SK-N-SH (cell line): ENCODE data around the gene NEUROD1. TPM values are rescaled to one million over a fixed set of nuclear protein-coding genes. Genes with fewer than 3 reads are reported as not detected.

Experiments
- CTCF ChIA-PET: fragments of 300-600, 350-600 bp; formaldehyde crosslinking; extraction: SDS; loops from one replicate; lab custom pipeline; 2021; lab: Yijun Ruan, JAX
- POLR2A ChIA-PET: fragments of 350-600 bp; sonication (Branson Sonifier 250); formaldehyde crosslinking; extraction: SDS; loops from one replicate; lab custom pipeline; 2020; ENCODE audit warnings: antibody characterized with exemption, inconsistent platforms; lab: Yijun Ruan, JAX
- DNase-seq: peaks from one replicate; pipeline ENCODE4 v3.0.0; 2012
- H2AFZ ChIP-seq: fragments of 200-600 bp; sonication (generic); 2 replicates; pipeline ENCODE4 v1.8.1; 2016; ENCODE audit warnings: antibody characterized with exemption, mild to moderate bottlenecking, low read depth
- H3F3A ChIP-seq: fragments of 200-600 bp; sonication (generic); replicated peaks from 2 replicates; pipeline ENCODE3; 2016; ENCODE audit warnings: antibody characterized with exemption, mild to moderate bottlenecking; ENCODE audit not compliant: insufficient read depth
- H3K27ac ChIP-seq, 2 experiments: fragments of 200-500 bp in 1 of 2; fragments of 200-600 bp in 1 of 2; sonication (Bioruptor generic) in 1 of 2; sonication (generic), shearing (Covaris generic) in 1 of 2; 2 replicates each; pipeline versions ENCODE4 v1.5.1 to v1.6.1; 2014 to 2016; ENCODE audit warnings: low read depth in 2 of 2, inconsistent platforms in 1 of 2, low read length in 1 of 2, mild to moderate bottlenecking in 1 of 2, mixed read lengths in 1 of 2
- H3K27me3 ChIP-seq: fragments of 200-600 bp; sonication (generic), shearing (Covaris generic); 2 replicates; pipeline ENCODE4 v1.6.1; 2016; ENCODE audit warnings: mixed run types; ENCODE audit not compliant: insufficient read depth
- H3K36me3 ChIP-seq, 2 experiments: fragments of 200-500 bp in 1 of 2; fragments of 200-600 bp in 1 of 2; sonication (Bioruptor generic) in 1 of 2; sonication (generic) in 1 of 2; replicated peaks in 1 of 2; 2 replicates each; pipeline versions ENCODE3 to v1.5.1; 2014 to 2016; ENCODE audit warnings: low read length in 1 of 2, mild to moderate bottlenecking in 1 of 2; ENCODE audit not compliant: insufficient read depth in 2 of 2, control insufficient read depth in 1 of 2
- H3K4me1 ChIP-seq, 2 experiments: fragments of 200-500 bp in 1 of 2; fragments of 200-600 bp in 1 of 2; sonication (Bioruptor generic) in 1 of 2; sonication (generic), shearing (Covaris generic) in 1 of 2; 2 replicates each; pipeline versions ENCODE4 v1.5.1 to v1.6.1; 2014 to 2016; ENCODE audit warnings: low read depth in 1 of 2, low read length in 1 of 2, mixed run types in 1 of 2; ENCODE audit not compliant: insufficient read depth in 2 of 2, control insufficient read depth in 1 of 2
- H3K4me2 ChIP-seq: fragments of 200-600 bp; sonication (generic), shearing (Covaris generic); 2 replicates; pipeline ENCODE4 v1.6.1; 2017; ENCODE audit warnings: mixed run types
- H3K4me3 ChIP-seq, 2 experiments: fragments of 200-500 bp in 1 of 2; fragments of 200-600 bp in 1 of 2; sonication (Bioruptor generic) in 1 of 2; sonication (generic), shearing (Covaris generic) in 1 of 2; 2 replicates each; pipeline versions ENCODE4 v1.5.1 to v1.8.1; 2014 to 2016; ENCODE audit warnings: low read depth in 2 of 2, inconsistent platforms in 1 of 2, low read length in 1 of 2, mild to moderate bottlenecking in 1 of 2, mixed read lengths in 1 of 2, moderate library complexity in 1 of 2
- H3K79me2 ChIP-seq: fragments of 200-600 bp; sonication (generic); 2 replicates; pipeline ENCODE4 v1.8.1; 2017; ENCODE audit warnings: mild to moderate bottlenecking; ENCODE audit not compliant: insufficient read depth
- H3K9ac ChIP-seq: fragments of 200-600 bp; sonication (generic); 2 replicates; pipeline ENCODE4 v1.6.1; 2017; ENCODE audit warnings: mixed run types
- H3K9me2 ChIP-seq: fragments of 200-600 bp; sonication (generic); 2 replicates; pipeline ENCODE4 v1.6.1; 2017; ENCODE audit warnings: mixed run types
- H3K9me3 ChIP-seq: fragments of 200-600 bp; sonication (generic); 2 replicates; pipeline ENCODE4 v1.6.1; 2017; ENCODE audit warnings: mixed run types, mild to moderate bottlenecking, moderate library complexity
- H4K20me1 ChIP-seq: fragments of 200-600 bp; sonication (generic); 2 replicates; pipeline ENCODE4 v1.6.1; 2017; ENCODE audit warnings: mild to moderate bottlenecking, mixed run types; ENCODE audit not compliant: insufficient read depth
- CHD2 ChIP-seq: fragments of 150-350 bp; IDR thresholded peaks from 2 replicates; pipeline ENCODE4 v1.6.1; 2018; ENCODE audit warnings: low read length; ENCODE audit not compliant: partially characterized antibody
- ELF1 ChIP-seq: IDR thresholded peaks from 2 replicates; pipeline ENCODE4 v1.4.0; 2012
- EP300 ChIP-seq, 2 experiments: IDR thresholded peaks; 2 replicates each; pipeline versions ENCODE4 v1.4.0 to v1.6.1; 2012; ENCODE audit warnings: borderline replicate concordance in 1 of 2, low read depth in 1 of 2, low read length in 1 of 2
- FOXJ3 ChIP-seq: sonication (generic); formaldehyde crosslinking; IDR thresholded peaks from 2 replicates; pipeline ENCODE4 v1.5.1; 2020; ENCODE audit warnings: mild to moderate bottlenecking, missing genetic modification reagents
- FOXM1 ChIP-seq: IDR thresholded peaks from 2 replicates; pipeline ENCODE4 v1.4.0; 2012; ENCODE audit warnings: low read depth, mild to moderate bottlenecking
- GABPA ChIP-seq: IDR thresholded peaks from 2 replicates; pipeline ENCODE4 v1.4.0; 2012; ENCODE audit warnings: low read depth, mild to moderate bottlenecking
- GATA2 ChIP-seq: sonication (generic); formaldehyde crosslinking; IDR thresholded peaks from 2 replicates; pipeline ENCODE4 v1.5.0; 2020; ENCODE audit warnings: mild to moderate bottlenecking, missing genetic modification reagents
- MEF2A ChIP-seq: IDR thresholded peaks from 2 replicates; pipeline ENCODE4 v1.4.0; 2012; ENCODE audit warnings: low read depth, borderline replicate concordance
- MXI1 ChIP-seq: IDR thresholded peaks from 2 replicates; pipeline ENCODE4 v1.6.1; 2012; ENCODE audit warnings: mild to moderate bottlenecking, low read depth, low read length, improper control_type of control experiment
- NFIC ChIP-seq: IDR thresholded peaks from 2 replicates; pipeline ENCODE4 v1.4.0; 2012; ENCODE audit warnings: borderline replicate concordance
- POLR2AphosphoS5 ChIP-seq: IDR thresholded peaks from 2 replicates; pipeline ENCODE4 v1.6.1; 2012; ENCODE audit warnings: low read depth, low read length
- RFX5 ChIP-seq: IDR thresholded peaks from 2 replicates; pipeline ENCODE4 v1.6.1; 2012; ENCODE audit warnings: mild to moderate bottlenecking, improper control_type of control experiment, low read length
- RXRA ChIP-seq: IDR thresholded peaks from 2 replicates; pipeline ENCODE4 v1.4.0; 2012; ENCODE audit warnings: low read depth, mild to moderate bottlenecking, borderline replicate concordance
- SMC3 ChIP-seq: IDR thresholded peaks from 2 replicates; pipeline ENCODE4 v1.6.1; 2012; ENCODE audit warnings: low read depth, low read length, improper control_type of control experiment
- TAF1 ChIP-seq: IDR thresholded peaks from 2 replicates; pipeline ENCODE4 v1.6.1; 2012; ENCODE audit warnings: low read depth, mild to moderate bottlenecking, low read length, moderate library complexity, borderline replicate concordance
- TCF12 ChIP-seq: IDR thresholded peaks from 2 replicates; pipeline ENCODE4 v1.4.0; 2012
- TEAD4 ChIP-seq: IDR thresholded peaks from 2 replicates; pipeline ENCODE4 v1.4.0; 2012; ENCODE audit warnings: mild to moderate bottlenecking, borderline replicate concordance; ENCODE audit not compliant: insufficient read depth
- YY1 ChIP-seq: IDR thresholded peaks from 2 replicates; pipeline ENCODE4 v1.4.0; 2012; ENCODE audit warnings: low read depth, mild to moderate bottlenecking
- WGBS: methylation state at CpG from one replicate; pipeline ENCODE4 v1.1.6; 2017; ENCODE audit warnings: low lambda C conversion rate; 5-methylcytosine and 5-hydroxymethylcytosine counted together
- polyA plus RNA-seq, 3 experiments: library from polyadenylated mRNA; depleted of rRNA; stranded (reverse); fragments of >200 nt; gene quantifications; 2 replicates each; pipeline ENCODE4 v1.2.3, GENCODE V29; 2012
- TF ChIP-seq, protein P1 (sequence below): fragments of 150-350 bp; IDR thresholded peaks from 2 replicates; pipeline ENCODE4 v1.6.1; 2017; ENCODE audit warnings: antibody characterized with exemption, low read length, low read depth, borderline replicate concordance
- TF ChIP-seq, protein P2 (sequence below): IDR thresholded peaks from 2 replicates; pipeline ENCODE4; 2012
- TF ChIP-seq, protein P3 (sequence below): fragments of 150-350 bp; IDR thresholded peaks from 2 replicates; pipeline ENCODE4 v1.6.1; 2016; ENCODE audit warnings: mild to moderate bottlenecking, low read depth, low read length

Gene NEUROD1
- polyA plus RNA-seq, 1 of the 3 experiments (the other 2 are of a cell fraction), result 0.02 TPM

DNA sequence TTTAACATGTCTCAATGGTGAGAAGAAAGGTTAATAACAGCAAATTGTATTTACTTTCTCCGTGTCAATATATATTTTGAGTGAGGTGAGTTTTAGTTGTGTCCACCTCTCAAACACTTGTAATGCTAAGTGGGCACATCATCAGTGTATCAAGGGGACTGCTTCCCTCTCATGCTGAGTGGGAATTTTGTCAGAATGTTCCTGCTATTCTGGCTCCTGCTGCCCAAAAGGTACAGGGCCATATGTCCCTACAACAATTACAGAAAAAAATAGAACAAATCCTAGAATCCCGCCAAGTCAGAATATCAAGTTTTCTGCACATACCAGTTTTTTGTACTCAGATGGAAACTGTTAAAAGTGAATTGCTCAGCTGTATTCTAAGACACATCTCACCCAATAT is 18.0 kb downstream of the NEUROD1 start:
- H3K4me3 ChIP-seq, result no peak overlapping the region
- no peaks in the 10 kb centered on the region for H3K9me3 ChIP-seq
- ChIA-PET CTCF (no interaction called here), POLR2A (no interaction called here)
- H3K4me1 ChIP-seq, result peaks cover 0 to 4% of the 10 kb centered on the region in 2 experiments; a peak in 1 of 4 replicates
- H3K79me2 ChIP-seq, result no peaks in the 10 kb centered on the region
- WGBS, result 72% methylated on average over 2 of the region's 2 CpGs
- H3F3A ChIP-seq, result no peaks in the 10 kb centered on the region
- no peaks in the 10 kb centered on the region for H3K9me2 ChIP-seq
- H3K27ac ChIP-seq, result no peak overlapping the region
- no peaks in the 10 kb centered on the region; the same call in 1 of the 2 replicates for H3K27me3 ChIP-seq
- no peaks in the 10 kb centered on the region for H4K20me1 ChIP-seq
- H3K9ac ChIP-seq, result no peak overlapping the region
- TF ChIP-seq FOXJ3 (CRISPR knock-in tag) (no peak), RFX5 (no peak), NFIC (no peak), SMC3 (no peak), MXI1 (no peak), YY1 (no peak), FOXM1 (no peak), MEF2A (no peak), GATA2 (CRISPR knock-in tag) (no peak), EP300 (IDR thresholded peaks at IDR 0.05; ENCODE audit: borderline replicate concordance in 1 of 2, low read depth in 1 of 2, low read length in 1 of 2) (no peak)
- TF ChIP-seq, protein P1, sequence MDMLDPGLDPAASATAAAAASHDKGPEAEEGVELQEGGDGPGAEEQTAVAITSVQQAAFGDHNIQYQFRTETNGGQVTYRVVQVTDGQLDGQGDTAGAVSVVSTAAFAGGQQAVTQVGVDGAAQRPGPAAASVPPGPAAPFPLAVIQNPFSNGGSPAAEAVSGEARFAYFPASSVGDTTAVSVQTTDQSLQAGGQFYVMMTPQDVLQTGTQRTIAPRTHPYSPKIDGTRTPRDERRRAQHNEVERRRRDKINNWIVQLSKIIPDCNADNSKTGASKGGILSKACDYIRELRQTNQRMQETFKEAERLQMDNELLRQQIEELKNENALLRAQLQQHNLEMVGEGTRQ, result no peak
- TF ChIP-seq, protein P2, sequence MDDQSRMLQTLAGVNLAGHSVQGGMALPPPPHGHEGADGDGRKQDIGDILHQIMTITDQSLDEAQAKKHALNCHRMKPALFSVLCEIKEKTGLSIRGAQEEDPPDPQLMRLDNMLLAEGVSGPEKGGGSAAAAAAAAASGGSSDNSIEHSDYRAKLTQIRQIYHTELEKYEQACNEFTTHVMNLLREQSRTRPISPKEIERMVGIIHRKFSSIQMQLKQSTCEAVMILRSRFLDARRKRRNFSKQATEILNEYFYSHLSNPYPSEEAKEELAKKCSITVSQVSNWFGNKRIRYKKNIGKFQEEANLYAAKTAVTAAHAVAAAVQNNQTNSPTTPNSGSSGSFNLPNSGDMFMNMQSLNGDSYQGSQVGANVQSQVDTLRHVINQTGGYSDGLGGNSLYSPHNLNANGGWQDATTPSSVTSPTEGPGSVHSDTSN, result no peak
- TF ChIP-seq, protein P3, sequence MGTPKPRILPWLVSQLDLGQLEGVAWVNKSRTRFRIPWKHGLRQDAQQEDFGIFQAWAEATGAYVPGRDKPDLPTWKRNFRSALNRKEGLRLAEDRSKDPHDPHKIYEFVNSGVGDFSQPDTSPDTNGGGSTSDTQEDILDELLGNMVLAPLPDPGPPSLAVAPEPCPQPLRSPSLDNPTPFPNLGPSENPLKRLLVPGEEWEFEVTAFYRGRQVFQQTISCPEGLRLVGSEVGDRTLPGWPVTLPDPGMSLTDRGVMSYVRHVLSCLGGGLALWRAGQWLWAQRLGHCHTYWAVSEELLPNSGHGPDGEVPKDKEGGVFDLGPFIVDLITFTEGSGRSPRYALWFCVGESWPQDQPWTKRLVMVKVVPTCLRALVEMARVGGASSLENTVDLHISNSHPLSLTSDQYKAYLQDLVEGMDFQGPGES, result no peak
- no peak overlapping the region for H3K4me2 ChIP-seq
- H2AFZ ChIP-seq, result no peak overlapping the region
- DNase-seq, result no peak
- H3K36me3 ChIP-seq, result no peaks in the 10 kb centered on the region

DNA sequence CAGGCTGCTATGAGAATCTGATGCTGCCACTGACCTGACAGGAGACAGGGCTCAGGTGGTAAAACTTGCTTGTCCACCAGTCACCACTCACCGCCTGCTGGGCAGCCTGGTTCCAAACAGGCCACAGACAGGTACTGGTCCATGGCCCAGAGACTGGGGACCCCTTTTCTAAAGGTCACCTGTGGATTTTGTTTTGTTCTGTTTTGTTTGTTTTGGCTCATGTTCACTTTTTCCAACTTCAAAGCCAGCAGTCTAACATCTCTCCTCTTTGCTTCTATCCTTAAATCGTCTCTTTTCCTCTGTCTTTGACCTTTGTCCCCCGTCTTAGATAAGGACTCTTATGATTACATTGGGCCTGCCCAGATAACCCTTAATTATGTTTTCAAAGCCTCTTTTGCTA is 20.1 kb downstream of the NEUROD1 start:
- ChIA-PET POLR2A (no interaction called here), CTCF (interaction anchor here (1.6 kb wide), 1 partner anchor 87 kb away, joined by 6 read pairs; no protein-coding TSS in a partner anchor)
- no peaks in the 10 kb centered on the region for H4K20me1 ChIP-seq
- DNase-seq, result no peak
- H3K36me3 ChIP-seq, result no peaks in the 10 kb centered on the region
- 69% methylated on average over 3 of the region's 3 CpGs for WGBS
- H3K9me3 ChIP-seq, result no peaks in the 10 kb centered on the region
- no peak overlapping the region for H3K4me3 ChIP-seq
- H2AFZ ChIP-seq, result no peak overlapping the region
- H3K4me2 ChIP-seq, result no peak overlapping the region
- H3K27me3 ChIP-seq, result no peaks in the 10 kb centered on the region
- H3K9me2 ChIP-seq, result no peaks in the 10 kb centered on the region
- H3K4me1 ChIP-seq, result peaks cover 0 to 8% of the 10 kb centered on the region in 2 experiments; a peak in 1 of 4 replicates
- TF ChIP-seq ELF1, result no peak
- no peak for TF ChIP-seq CHD2
- no peak for TF ChIP-seq YY1
- TF ChIP-seq TAF1, result no peak
- TF ChIP-seq RXRA, result no peak
- TF ChIP-seq GABPA, result no peak
- no peak for TF ChIP-seq TEAD4
- no peak for TF ChIP-seq POLR2AphosphoS5
- TF ChIP-seq, protein P3, result no peak
- no peak for TF ChIP-seq RFX5
- no peak for TF ChIP-seq TCF12
- TF ChIP-seq, all 33 proteins: peak for 0
- no peak overlapping the region for H3K9ac ChIP-seq
- H3F3A ChIP-seq, result no peaks in the 10 kb centered on the region
- no peak overlapping the region for H3K27ac ChIP-seq
- H3K79me2 ChIP-seq, result no peaks in the 10 kb centered on the region
